MM.1S (cell line): ENCODE measurements around the gene MRPL4.

Source experiments
- CTCF ChIP-seq: fragments of 300-600 bp; sonication (generic); IDR thresholded peaks from 2 replicates; pipeline ENCODE4 v1.5.1; 2016; ENCODE audit warnings: antibody characterized with exemption, low read length, mixed read lengths
- EZH2phosphoT487 ChIP-seq: fragments of 300-600 bp; sonication (generic); IDR thresholded peaks from 2 replicates; pipeline ENCODE4 v1.6.1; 2018; ENCODE audit warnings: antibody characterized with exemption, low read length

DNA sequence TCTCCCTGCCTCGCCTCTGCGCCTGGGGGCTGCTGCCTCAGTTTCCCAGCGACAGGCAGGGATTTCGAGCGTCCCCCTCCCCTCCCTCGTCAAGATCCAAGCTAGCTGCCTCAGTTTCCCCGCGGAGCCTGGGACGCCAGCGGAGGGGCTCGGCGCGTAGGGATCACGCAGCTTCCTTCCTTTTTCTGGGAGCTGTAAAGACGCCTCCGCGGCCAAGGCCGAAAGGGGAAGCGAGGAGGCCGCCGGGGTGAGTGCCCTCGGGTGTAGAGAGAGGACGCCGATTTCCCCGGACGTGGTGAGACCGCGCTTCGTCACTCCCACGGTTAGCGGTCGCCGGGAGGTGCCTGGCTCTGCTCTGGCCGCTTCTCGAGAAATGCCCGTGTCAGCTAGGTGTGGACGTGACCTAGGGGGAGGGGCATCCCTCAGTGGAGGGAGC is 18.2 kb downstream of the MRPL4 start:
- TF ChIP-seq CTCF (no peak), EZH2phosphoT487 (no peak)
